HCT116 (cell line): ENCODE measurements around the gene GPN1.

ENCODE experiments used
- CEBPB ChIP-seq: IDR thresholded peaks from 2 replicates; pipeline ENCODE4 v1.6.1; 2012; ENCODE audit warnings: low read depth
- CTCF ChIP-seq, 3 experiments: fragments of 200-600 bp in 1 of 3; sonication (generic) in 1 of 3; IDR thresholded peaks in 2 of 3; conservative IDR thresholded peaks in 1 of 3; 2 replicates each; pipeline ENCODE4 v1.5.1; 2012 to 2017; ENCODE audit warnings: low read depth in 2 of 3, low read length in 2 of 3, antibody characterized with exemption in 1 of 3, borderline replicate concordance in 1 of 3, control low read depth in 1 of 3, mild to moderate bottlenecking in 1 of 3, mixed read lengths in 1 of 3, mixed run types in 1 of 3, moderate library complexity in 1 of 3; ENCODE audit not compliant: insufficient read depth in 1 of 3
- EGR1 ChIP-seq: IDR thresholded peaks from 2 replicates; pipeline ENCODE4 v1.6.1; 2012; ENCODE audit warnings: low read depth
- EZH2 ChIP-seq: fragments of 200-600 bp; sonication (generic); IDR thresholded peaks from 2 replicates; pipeline ENCODE4 v1.6.1; 2017; ENCODE audit warnings: antibody characterized with exemption, mixed run types
- POLR2A ChIP-seq: IDR thresholded peaks from 2 replicates; pipeline ENCODE4 v1.7.0; 2011; ENCODE audit warnings: borderline replicate concordance; ENCODE audit not compliant: insufficient read depth, insufficient read length; ENCODE audit errors: extremely low read depth
- RAD21 ChIP-seq: IDR thresholded peaks from 2 replicates; pipeline ENCODE4 v1.6.1; 2012; ENCODE audit warnings: low read depth, mild to moderate bottlenecking
- ZFX ChIP-seq: fragments of 450-650 bp; IDR thresholded peaks from 2 replicates; pipeline ENCODE4 v1.6.1; 2017

GRCh38 chr2:27583390-27583915, 45.4 kb upstream of the GPN1 start:
- no peak for TF ChIP-seq EGR1
- TF ChIP-seq CTCF (IDR thresholded peaks at IDR 0.05 in 2 of 3, conservative IDR thresholded peaks at IDR 0.05 in 1 of 3; ENCODE audit: borderline replicate concordance in 1 of 3, insufficient read depth in 1 of 3, low read depth in 2 of 3, low read length in 2 of 3), result no peak
- no peak for TF ChIP-seq EZH2
- no peak for TF ChIP-seq CEBPB
- TF ChIP-seq RAD21, result no peak
- TF ChIP-seq POLR2A, result no peak
- TF ChIP-seq ZFX, result peak; percentile 8; the same call in 1 of the 2 replicates
